Nucleus accumbens (tissue), 56 donors: ENCODE results near the gene GALNT14.

ENCODE experiments used
- DNase-seq, 56 donors: peaks; one replicate each; lab custom pipeline; 2025; lab: John Stamatoyannopoulos, UW

GALNT14 gene

GRCh38 chr2:30984148-30984547 is 154.1 kb downstream of the GALNT14 start:
- peak in 1 of 56 donors; percentile 10 for DNase-seq

- no peak for DNase-seq
These were observed 156.7 kb downstream of the GALNT14 start for GRCh38 chr2:30981510-30981909.

- DNase-seq, result no peak
These were observed 157.1 kb downstream of the GALNT14 start for GRCh38 chr2:30981096-30981495.

- no peak for DNase-seq
These were observed 158.4 kb downstream of the GALNT14 start for GRCh38 chr2:30979822-30980245.

GRCh38 chr2:30978854-30979253 is 159.4 kb downstream of the GALNT14 start:
- no peak for DNase-seq

GRCh38 chr2:30978044-30978443 is 160.2 kb downstream of the GALNT14 start:
- no peak for DNase-seq

GRCh38 chr2:30975156-30975555 is 163.1 kb downstream of the GALNT14 start:
- DNase-seq, result no peak

- DNase-seq, result no peak
These were observed 163.7 kb downstream of the GALNT14 start for GRCh38 chr2:30974554-30974953.

- DNase-seq, result no peak
These were observed 164.1 kb downstream of the GALNT14 start for GRCh38 chr2:30974092-30974491.

- no peak for DNase-seq
These were observed 166.8 kb downstream of the GALNT14 start for GRCh38 chr2:30971231-30972025.

- DNase-seq, result no peak
These were observed 169.4 kb downstream of the GALNT14 start for GRCh38 chr2:30968660-30969397.

GRCh38 chr2:30966786-30967185 is 171.5 kb downstream of the GALNT14 start:
- no peak for DNase-seq

- no peak for DNase-seq
These were observed 173.2 kb downstream of the GALNT14 start for GRCh38 chr2:30965022-30965531.

GRCh38 chr2:30964334-30965005 is 173.8 kb downstream of the GALNT14 start:
- DNase-seq, result no peak

GRCh38 chr2:30963184-30963583 is 175.1 kb downstream of the GALNT14 start:
- no peak for DNase-seq

- no peak for DNase-seq
These were observed 178.0 kb downstream of the GALNT14 start for GRCh38 chr2:30960213-30960612.

- DNase-seq, result no peak
These were observed 178.6 kb downstream of the GALNT14 start for GRCh38 chr2:30959653-30960052.

- no peak for DNase-seq
These were observed 179.3 kb downstream of the GALNT14 start for GRCh38 chr2:30958918-30959265.

- DNase-seq, result no peak
These were observed 179.9 kb downstream of the GALNT14 start for GRCh38 chr2:30958193-30958917.

GRCh38 chr2:30957591-30957990 is 180.6 kb downstream of the GALNT14 start:
- no peak for DNase-seq

GRCh38 chr2:30956995-30957394 is 181.2 kb downstream of the GALNT14 start:
- no peak for DNase-seq
